ENCODE measurements around the gene VPS9D1. TPM values are rescaled to one million over a fixed set of nuclear protein-coding genes. Genes with fewer than 3 reads are reported as not detected.

VPS9D1 gene
- total RNA-seq, 2 donors from 2014 or later = 8.4 to 11.8 TPM

Other genes with a start within 250 kb of the VPS9D1 start
- gene ANKRD11, start 230.3 kb downstream of the VPS9D1 start, total RNA-seq = 100 to 1,000 TPM in 1 of 2 donors, 10 to 100 TPM in 1; 95.0 to 110 TPM
- gene SPG7, start 212.5 kb downstream of the VPS9D1 start, total RNA-seq = 10 to 100 TPM; 64.1 to 65.2 TPM
- 1,000 to 10,000 TPM; 1,338 to 1,459 TPM for gene RPL13, start 160.2 kb downstream of the VPS9D1 start, total RNA-seq
- gene CPNE7, start 145.1 kb downstream of the VPS9D1 start, total RNA-seq = under 1 TPM in 1 of 2 donors, not detected in 1; 0.71 TPM
- gene DPEP1, start 107.3 kb downstream of the VPS9D1 start, total RNA-seq = under 1 TPM in 1 of 2 donors, not detected in 1; 0.79 TPM
- 10 to 100 TPM; 47.1 to 59.8 TPM for gene CHMP1A, start 63.2 kb downstream of the VPS9D1 start, total RNA-seq
- 1 to 10 TPM; 5.0 to 5.8 TPM for gene SPATA33, start 63.1 kb downstream of the VPS9D1 start, total RNA-seq
- gene CDK10, start 34.2 kb downstream of the VPS9D1 start, total RNA-seq = 10 to 100 TPM; 33.7 to 37.5 TPM
- 10 to 100 TPM in 1 of 2 donors, 1 to 10 TPM in 1; 7.9 to 13.0 TPM for gene SPATA2L, start 19.2 kb downstream of the VPS9D1 start, total RNA-seq
- 10 to 100 TPM; 16.4 to 17.4 TPM for gene ZNF276, start 639 bp upstream of the VPS9D1 start, total RNA-seq
- gene FANCA, start 95.7 kb upstream of the VPS9D1 start, total RNA-seq = 1 to 10 TPM; 3.0 to 5.0 TPM
- gene SPIRE2, start 107.6 kb upstream of the VPS9D1 start, total RNA-seq = 1 to 10 TPM in 1 of 2 donors, under 1 TPM in 1; 0.33 to 1.0 TPM
- gene TCF25, start 152.7 kb upstream of the VPS9D1 start, total RNA-seq = 100 to 1,000 TPM; 127 to 158 TPM
- gene MC1R, start 198.0 kb upstream of the VPS9D1 start, total RNA-seq = 1 to 10 TPM; 2.7 to 5.4 TPM
- 10 to 100 TPM in 1 of 2 donors, 1 to 10 TPM in 1; 5.9 to 16.1 TPM for gene TUBB3, start 202.4 kb upstream of the VPS9D1 start, total RNA-seq
- 10 to 100 TPM; 54.0 to 58.6 TPM for gene DEF8, start 227.9 kb upstream of the VPS9D1 start, total RNA-seq